GM12891 (cell line): ENCODE data around the gene SPOCK1.

ENCODE experiments used
- PAX5 ChIP-seq: IDR thresholded peaks from 2 replicates; pipeline ENCODE4 v1.6.1; 2011; ENCODE audit warnings: low read length, moderate library complexity, mild to moderate bottlenecking; ENCODE audit not compliant: insufficient read depth, severe bottlenecking
- POLR2A ChIP-seq: IDR thresholded peaks from 2 replicates; pipeline ENCODE4 v1.6.1; 2011; ENCODE audit warnings: low read depth, low read length, control low read depth
- POLR2AphosphoS5 ChIP-seq: IDR thresholded peaks from 2 replicates; pipeline ENCODE4 v1.6.1; 2011; ENCODE audit warnings: low read depth, low read length, control low read depth

DNA sequence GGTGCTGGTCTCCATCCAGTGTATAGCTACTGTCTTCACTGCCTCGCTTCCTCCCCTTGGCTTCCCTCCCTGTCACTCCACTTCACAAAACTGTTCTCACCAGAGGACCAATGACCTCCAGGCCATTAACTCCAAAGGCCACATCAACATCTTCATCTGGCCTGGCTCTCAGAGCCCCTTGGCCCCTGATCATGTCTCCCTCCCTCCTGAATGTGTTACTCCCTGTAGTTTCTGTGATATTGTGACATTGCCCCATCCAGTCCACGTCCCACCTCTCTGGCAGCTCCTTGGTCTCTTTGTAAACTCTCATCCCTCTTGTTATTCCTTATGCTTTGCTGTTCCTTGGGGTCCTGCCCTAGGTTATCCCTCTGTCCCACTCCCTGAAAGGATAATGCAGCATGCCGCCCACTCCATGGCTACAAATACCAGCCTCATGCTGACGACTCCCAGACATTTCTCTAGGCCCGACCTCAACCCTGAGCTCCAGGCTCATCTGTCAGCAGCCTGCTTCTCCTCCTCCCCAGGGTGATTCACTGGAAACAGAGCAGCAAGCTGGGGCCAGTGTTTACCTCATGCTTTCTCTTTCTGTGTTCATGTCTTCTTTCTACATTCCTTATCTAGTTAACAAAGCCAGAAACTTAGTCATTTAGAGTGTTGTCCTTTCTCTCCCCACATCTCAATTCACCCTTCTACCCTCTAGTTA lies 312.2 kb downstream of the SPOCK1 start:
- TF ChIP-seq PAX5 (no peak), POLR2AphosphoS5 (no peak), POLR2A (no peak)
